HG03039 (cell line): ENCODE results near the gene CLEC10A.
"Not testable (repeated sequence)": the region's sequence is repeated elsewhere in the genome, so short reads cannot be mapped to it uniquely, and the experiment has no call there.

Experiments
- ATAC-seq: cut with Tn5 transposase; IDR thresholded peaks from one replicate; pipeline ENCODE4 v1.9.1; 2021; ENCODE audit warnings: mild to moderate bottlenecking, moderate library complexity; ENCODE audit not compliant: unreplicated experiment

The CLEC10A gene, protein sequence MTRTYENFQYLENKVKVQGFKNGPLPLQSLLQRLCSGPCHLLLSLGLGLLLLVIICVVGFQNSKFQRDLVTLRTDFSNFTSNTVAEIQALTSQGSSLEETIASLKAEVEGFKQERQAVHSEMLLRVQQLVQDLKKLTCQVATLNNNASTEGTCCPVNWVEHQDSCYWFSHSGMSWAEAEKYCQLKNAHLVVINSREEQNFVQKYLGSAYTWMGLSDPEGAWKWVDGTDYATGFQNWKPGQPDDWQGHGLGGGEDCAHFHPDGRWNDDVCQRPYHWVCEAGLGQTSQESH

GRCh38 chr17:7079581-7080455 lies at the start of gene CLEC10A:
Gene CLEC10A, minus strand, starts transcription at chr17:7080251. Its CDS starts 1,439 bp downstream, at chr17:7078812.
- no peak for ATAC-seq

GRCh38 chr17:7129311-7129710 lies 49.3 kb upstream of the CLEC10A start:
- no peak for ATAC-seq

GRCh38 chr17:7128160-7128559 lies 48.1 kb upstream of the CLEC10A start:
- no peak for ATAC-seq

DNA sequence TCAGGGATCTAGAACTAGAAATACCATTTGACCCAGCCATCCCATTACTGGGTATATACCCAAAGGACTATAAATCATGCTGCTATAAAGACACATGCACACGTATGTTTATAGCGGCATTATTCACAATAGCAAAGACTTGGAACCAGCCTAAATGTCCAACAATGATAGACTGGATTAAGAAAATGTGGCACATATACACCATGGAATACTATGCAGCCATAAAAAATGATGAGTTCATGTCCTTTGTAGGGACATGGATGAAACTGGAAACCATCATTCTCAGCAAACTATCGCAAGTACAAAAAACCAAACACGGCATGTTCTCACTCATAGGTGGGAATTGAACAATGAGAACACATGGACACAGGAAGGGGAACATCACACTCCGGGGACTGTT lies 47.5 kb upstream of the CLEC10A start:
- not testable (repeated sequence) for ATAC-seq

DNA sequence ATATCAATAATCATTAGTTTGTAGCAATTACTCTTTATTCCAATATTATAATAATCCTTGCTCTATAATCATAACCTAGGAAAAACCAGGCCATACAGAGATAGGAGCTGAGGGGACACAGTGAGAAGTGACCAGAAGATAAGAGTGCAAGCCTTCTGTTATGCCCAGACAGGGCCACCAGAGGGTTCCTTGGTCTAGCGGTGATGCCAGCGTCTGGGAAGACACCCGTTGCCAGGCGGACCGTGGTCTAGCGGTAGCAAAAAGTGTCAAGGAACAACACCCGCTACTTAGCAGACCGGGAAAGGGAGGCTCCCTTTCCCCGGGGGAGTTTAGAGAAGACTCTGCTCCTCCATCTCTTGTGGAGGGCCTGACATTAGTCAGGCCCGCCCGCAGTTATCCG lies 46.3 kb upstream of the CLEC10A start:
- not testable (repeated sequence) for ATAC-seq

DNA sequence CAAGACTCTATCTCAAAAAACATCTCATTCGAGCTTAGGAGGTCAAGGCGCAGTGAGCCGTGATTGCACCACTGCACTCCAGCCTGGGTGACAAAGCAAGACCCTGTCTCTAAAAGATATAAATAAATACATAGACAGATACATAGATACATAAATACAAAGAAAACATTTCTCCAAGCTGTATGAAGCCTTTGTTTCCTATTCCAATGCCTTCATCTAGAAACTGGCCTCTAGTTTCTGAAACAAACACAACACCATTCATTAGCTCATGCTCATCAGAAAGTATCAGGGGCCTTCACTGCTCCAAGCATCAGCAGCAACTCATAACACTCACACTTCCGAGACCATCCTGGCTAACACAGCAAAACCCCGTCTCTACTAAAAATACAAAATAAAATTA lies 44.9 kb upstream of the CLEC10A start:
- ATAC-seq, result no peak

DNA sequence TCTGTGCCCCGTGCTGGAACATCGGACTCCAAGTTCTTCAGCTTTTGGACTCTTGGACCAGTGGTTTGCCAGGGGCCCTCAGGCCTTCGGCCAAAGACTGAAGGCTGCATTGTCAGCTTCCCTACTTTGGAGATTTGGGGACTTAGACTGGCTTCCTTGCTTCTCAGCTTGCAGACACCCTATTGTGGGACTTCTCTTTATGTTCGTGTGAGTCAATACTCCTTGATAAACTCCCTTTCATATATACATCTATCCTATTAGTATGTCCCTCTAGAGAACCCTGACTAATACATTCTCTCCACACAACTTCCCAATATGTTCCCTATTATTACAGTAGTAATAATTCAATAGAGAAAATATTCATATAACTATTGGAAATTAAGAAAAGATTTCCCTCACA lies 43.8 kb upstream of the CLEC10A start:
- ATAC-seq, result no peak

GRCh38 chr17:7122381-7122780 lies 42.3 kb upstream of the CLEC10A start:
- no peak for ATAC-seq

DNA sequence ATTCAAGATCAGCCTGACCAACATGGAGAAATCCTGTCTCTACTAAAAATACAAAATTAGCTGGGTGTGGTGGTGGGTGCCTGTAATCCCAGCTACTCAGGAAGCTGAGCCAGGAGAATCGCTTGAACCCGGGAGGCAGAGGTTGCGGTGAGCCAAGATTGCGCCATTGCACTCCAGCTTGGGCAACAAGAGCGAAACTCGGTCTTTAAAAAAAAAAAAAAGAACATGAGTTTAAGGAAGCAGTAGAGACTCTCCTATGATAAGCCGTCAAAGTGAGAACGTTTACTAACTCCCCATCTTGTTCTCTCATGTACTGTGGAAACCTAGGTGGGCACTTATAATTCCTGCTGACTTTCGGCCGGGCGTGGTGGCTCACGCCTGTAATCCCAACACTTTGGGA lies 40.6 kb upstream of the CLEC10A start:
- ATAC-seq, result not testable (repeated sequence)

DNA sequence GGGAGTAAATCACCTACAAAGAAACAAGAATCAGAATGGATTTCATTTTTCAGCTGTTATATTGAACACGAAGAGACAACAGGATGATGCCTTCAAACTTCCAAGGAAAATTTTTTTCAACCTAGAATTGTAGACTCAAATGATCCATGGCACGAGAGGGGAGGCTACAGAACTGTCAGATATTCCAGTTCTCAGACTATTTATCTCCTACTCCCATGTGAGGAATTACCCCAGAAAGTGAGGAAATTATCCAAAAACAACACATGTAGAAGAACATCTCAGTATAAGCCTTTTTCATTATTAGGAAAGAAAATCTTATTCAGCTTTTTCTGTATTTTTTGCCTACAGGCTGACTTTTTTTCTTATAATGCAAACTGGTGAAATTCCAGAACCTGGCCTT lies 40.1 kb upstream of the CLEC10A start:
- no peak for ATAC-seq

- no peak for ATAC-seq
Observed at GRCh38 chr17:7119314-7119713, 39.3 kb upstream of the CLEC10A start.

DNA sequence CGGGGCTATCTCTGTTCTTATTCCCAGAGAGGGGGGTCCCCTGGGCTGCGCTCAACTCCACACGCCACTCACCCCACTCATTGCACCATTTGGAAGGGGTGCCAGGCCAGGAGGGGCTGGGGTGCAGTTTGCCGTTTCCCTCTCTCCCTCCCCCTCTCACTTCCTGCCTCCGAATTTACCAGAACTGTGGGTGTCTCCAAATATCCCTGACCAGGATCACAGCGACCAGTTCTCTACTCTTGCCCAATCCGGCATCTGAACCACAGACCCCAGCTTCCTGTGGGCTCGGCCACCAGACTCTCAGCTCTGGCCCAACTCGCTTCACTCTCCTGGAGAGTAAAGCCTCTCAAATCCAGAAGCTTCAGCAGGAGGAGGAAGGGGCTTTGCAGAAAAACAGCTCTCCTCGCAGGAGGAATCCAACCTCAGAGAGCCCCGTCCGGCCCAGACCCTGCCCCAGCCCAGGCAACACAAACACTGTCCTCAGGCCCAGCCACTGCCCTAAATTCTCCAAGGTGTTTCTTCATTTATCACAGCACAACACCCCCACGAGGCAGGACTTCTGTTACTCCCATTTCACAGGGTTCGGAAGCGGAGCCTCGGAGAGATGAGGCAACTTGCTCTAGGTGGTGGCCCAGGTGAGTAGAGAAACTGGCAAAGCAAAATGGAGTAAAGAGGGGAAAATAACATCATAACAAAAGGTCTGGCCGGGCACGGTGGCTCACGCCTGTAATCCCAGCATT lies 35.0 kb upstream of the CLEC10A start:
- ATAC-seq, result no peak

DNA sequence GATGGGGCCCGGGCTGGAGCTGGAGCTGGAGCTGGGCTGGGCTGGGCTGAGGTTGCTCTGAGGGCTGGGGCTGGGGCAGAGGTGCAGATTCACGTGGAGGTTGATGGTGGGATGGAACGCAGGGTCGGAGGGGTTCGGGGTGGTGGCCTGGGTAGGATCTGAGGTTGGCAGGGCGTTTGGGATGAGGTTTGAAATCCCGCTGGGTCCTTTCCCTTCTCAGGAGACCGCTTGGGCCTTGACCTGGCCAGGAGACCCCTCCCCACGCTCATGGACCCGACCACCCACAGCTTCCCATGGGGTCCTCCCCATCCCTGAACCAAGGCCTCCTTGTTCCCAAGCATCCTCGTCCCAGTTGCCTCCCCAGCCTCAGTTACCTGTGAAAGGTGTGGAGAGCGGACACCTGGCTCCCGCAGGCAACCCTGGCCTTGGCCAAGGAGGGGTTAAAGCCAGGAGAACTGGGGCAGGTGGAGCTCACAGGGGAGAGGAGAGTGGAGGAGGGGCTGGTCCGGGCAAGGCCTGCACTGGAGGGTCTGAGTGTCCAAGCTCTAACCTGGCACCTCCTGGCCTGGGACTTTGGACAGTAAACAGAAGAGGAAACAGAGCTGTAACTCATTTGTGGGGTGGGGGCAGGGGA lies 34.3 kb upstream of the CLEC10A start, which contains the start of gene ASGR2:
Gene ASGR2 (minus strand): TSS at position 582 of the 634 bp plus-strand sequence. CDS start 582 bp downstream, outside the sequence.
- no peak for ATAC-seq

DNA sequence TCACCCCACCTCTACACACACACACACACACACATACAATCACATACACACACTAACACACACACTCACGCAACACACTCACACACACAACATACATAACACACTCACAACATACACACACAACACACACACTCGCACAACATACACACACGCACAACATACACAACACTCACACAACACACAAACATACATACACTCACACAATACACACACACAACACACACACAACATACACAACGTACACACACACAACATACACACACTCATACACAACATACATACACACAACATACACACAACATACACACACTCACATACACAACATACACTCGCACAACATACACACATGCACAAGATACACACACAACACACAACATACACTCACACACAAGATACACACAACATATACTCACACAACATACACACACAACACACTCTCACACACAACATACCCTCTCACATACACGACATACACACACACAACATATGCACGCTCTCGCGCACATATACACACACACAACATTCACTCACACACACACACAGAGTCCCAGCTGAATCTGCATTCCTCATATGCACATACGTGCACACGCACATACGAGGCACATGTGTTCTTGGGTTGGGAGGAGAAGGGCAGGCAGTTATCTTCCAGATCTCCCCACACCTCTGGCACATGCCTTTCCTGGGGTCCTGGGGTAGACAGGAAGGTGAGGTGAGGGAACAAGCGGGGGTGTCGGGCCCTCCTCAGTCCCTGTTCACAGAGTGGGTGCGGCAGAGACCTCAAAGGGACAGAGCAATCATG lies 33.4 kb upstream of the CLEC10A start:
- ATAC-seq, result no peak

DNA sequence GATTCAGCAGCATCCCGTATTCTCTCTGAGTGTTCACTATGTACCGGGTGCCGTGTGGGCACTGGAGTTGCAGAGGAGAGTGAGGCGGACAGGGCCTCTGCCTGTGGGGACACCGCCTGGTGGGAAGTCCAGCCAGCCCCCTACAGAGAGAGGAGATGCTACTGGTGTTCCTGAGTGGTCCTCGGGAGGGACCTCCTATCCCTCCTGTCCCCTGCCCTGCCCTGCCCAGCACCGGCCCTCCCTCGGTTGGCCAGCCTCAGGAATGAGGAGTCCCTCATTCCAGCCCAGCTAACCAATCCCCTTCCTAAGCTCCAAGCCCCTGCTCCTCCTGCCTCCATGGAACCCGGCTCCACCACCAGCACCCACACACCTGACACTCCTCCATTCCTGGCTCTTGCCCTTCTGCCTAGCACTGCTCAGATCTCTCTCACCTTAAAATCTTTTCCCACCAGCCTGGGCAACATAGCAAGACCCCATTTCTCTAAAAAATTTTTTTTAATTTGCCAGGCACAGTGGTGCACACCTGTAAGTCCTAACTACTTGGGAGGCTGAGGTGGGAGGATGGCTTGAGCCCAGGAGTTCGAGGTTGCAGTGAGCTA lies 32.6 kb upstream of the CLEC10A start:
- no peak for ATAC-seq

DNA sequence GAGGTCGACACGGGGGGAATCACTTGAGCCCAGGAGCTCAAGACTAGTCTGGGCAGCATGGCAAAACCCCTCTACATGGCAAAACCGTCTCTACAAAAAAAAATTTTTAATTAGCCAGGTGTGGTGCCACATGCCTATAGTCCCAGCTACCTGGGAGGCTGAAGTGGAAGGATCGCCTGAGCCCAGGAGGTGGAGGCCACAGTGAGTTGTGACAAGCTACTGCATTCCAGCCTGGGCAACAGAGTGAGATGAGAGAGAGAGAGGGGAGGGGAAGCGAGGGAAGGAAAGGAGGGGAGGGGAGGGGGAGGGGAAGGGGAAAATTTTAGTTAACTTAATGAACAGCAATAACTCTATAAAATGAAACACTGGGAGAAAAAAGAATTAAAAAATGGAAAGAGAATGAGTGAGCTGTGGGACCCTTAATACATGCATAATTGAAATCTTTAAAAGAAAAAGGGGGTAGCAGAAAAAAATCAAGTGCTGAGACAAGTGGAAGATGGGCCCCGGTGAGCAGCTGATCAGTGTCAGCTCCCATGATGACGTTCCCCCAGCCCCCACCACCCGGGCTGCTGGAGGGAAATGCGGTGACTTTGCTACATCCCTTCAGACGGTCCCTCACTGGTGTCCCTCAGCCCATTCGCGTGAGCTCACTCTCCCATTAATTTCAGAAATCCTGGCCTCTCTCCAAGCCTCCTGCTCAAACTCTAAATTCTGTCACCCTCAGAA lies 31.9 kb upstream of the CLEC10A start:
- no peak for ATAC-seq

GRCh38 chr17:7110617-7111306 lies 30.7 kb upstream of the CLEC10A start:
- ATAC-seq, result no peak
